A549 (cell line): Measurements from ENCODE around the gene CHPT1. TPM values are rescaled to one million over a fixed set of nuclear protein-coding genes. Genes with fewer than 3 reads are reported as not detected.

Experiments used
- ATAC-seq, 2 experiments: fragments of 200-7000 bp in 1 of 2; fragments of >200 bp in 1 of 2; cut with Nextera tagmentation in 1 of 2; cut with Tn5 transposase in 1 of 2; 3 replicates each; pipeline versions ENCODE4 v1.8.0 to v1.9.1; 2018 to 2020; ENCODE audit warnings: mild to moderate bottlenecking in 1 of 2, moderate library complexity in 1 of 2
- CTCF ChIA-PET: fragments of 300-600 bp; sonication (Branson Sonifier 250); formaldehyde crosslinking; extraction: SDS; loops from one replicate; lab custom pipeline; 2021; ENCODE audit warnings: antibody characterized with exemption, inconsistent platforms; lab: Yijun Ruan, JAX
- POLR2A ChIA-PET: fragments of 350-600 bp; formaldehyde crosslinking; extraction: SDS; loops from one replicate; lab custom pipeline; 2021; ENCODE audit warnings: antibody characterized with exemption, inconsistent platforms; lab: Yijun Ruan, JAX
- DNase-seq, 2 experiments: peaks; one replicate each; pipeline versions ENCODE4 v3.0.0 to v3.0.0-alpha.2; 2011 to 2016; ENCODE audit warnings: low read depth in 1 of 2, low spot score in 1 of 2
- FAIRE-seq: peaks from 2 replicates; lab custom pipeline; 2011; peaks lifted over from hg19 to GRCh38; lab: Jason Lieb, UNC
- H3K27ac ChIP-seq, 2 experiments: fragments of >200 bp; sonication (Bioruptor Twin); formaldehyde crosslinking; 3 replicates each; pipeline ENCODE4 v1.5.1; 2016 to 2017
- H3K4me1 ChIP-seq: fragments of >200 bp; sonication (Bioruptor Twin); formaldehyde crosslinking; 3 replicates; pipeline ENCODE4 v1.6.1; 2016
- H3K4me2 ChIP-seq: fragments of >200 bp; sonication (Bioruptor Twin); formaldehyde crosslinking; 3 replicates; pipeline ENCODE4 v1.6.1; 2016
- H3K4me3 ChIP-seq: fragments of >200 bp; sonication (Bioruptor Twin); formaldehyde crosslinking; 3 replicates; pipeline ENCODE4 v1.5.1; 2016
- H3K9me3 ChIP-seq: fragments of >200 bp; sonication (Bioruptor Twin); formaldehyde crosslinking; 3 replicates; pipeline ENCODE4 v1.6.1; 2016
- FOSL2 ChIP-seq, 2 experiments: fragments of 450-650 bp in 1 of 2; fragments of >200 bp in 1 of 2; sonication (Bioruptor Twin) in 1 of 2; formaldehyde crosslinking; IDR thresholded peaks; 2 replicates each; pipeline versions ENCODE4 v1.5.0 to v1.6.1; 2016 to 2020; ENCODE audit warnings: mild to moderate bottlenecking in 1 of 2, moderate library complexity in 1 of 2
- FOXS1 ChIP-seq: fragments of 250-450 bp; sonication (Bioruptor Pico); IDR thresholded peaks from 2 replicates; pipeline ENCODE4 v1.5.0; 2020; ENCODE audit warnings: mild to moderate bottlenecking, moderate library complexity
- HOXB13 ChIP-seq: fragments of 250-450 bp; sonication (Bioruptor Pico); IDR thresholded peaks from 2 replicates; pipeline ENCODE4 v1.5.0; 2020; ENCODE audit warnings: low read depth, mild to moderate bottlenecking, moderate library complexity
- NFE2L2 ChIP-seq: fragments of 150-350 bp; conservative IDR thresholded peaks from 2 replicates; pipeline ENCODE4 v1.6.1; 2014; ENCODE audit warnings: low read length
- RAD21 ChIP-seq, 2 experiments: fragments of >200 bp in 1 of 2; sonication (Bioruptor Twin) in 1 of 2; formaldehyde crosslinking in 1 of 2; IDR thresholded peaks in 1 of 2; conservative IDR thresholded peaks in 1 of 2; 2 replicates in 1 of 2; 3 replicates in 1 of 2; pipeline ENCODE4 v1.6.1; 2012 to 2018; ENCODE audit warnings: inconsistent platforms in 1 of 2
- RNF2 ChIP-seq: fragments of 200-600 bp; sonication (generic); IDR thresholded peaks from 2 replicates; pipeline ENCODE4 v1.6.1; 2016; ENCODE audit warnings: low read depth, mild to moderate bottlenecking, antibody characterized with exemption, moderate library complexity, borderline replicate concordance
- WGBS: methylation state at CpG from one replicate; pipeline ENCODE4 v1.1.6; 2017; ENCODE audit errors: missing lambda C conversion rate; 5-methylcytosine and 5-hydroxymethylcytosine counted together
- polyA plus RNA-seq, 4 experiments: library from polyadenylated mRNA; depleted of rRNA in 3 of 4; stranded (reverse); fragments of >200 nt; fragmentation: RNase III in 1 of 4; extraction: RNeasy Plus Mini Kit Qiagen cat#74134 plus additional on column Dnase treatment in 1 of 4; gene quantifications; 2 replicates in 3 of 4; 3 replicates in 1 of 4; pipeline ENCODE4 v1.2.3, GENCODE V29; 2011 to 2017
- TF ChIP-seq, protein P1 (sequence below): fragments of 250-450 bp; sonication (Bioruptor Pico); IDR thresholded peaks from 2 replicates; pipeline ENCODE4 v1.5.0; 2021; ENCODE audit warnings: mild to moderate bottlenecking, moderate library complexity, borderline replicate concordance
- TF ChIP-seq, protein P2 (sequence below): fragments of >200 bp; sonication (Bioruptor Twin); formaldehyde crosslinking; IDR thresholded peaks from 3 replicates; pipeline ENCODE4 v1.6.1; 2016
- TF ChIP-seq, protein P3 (sequence below): fragments of 450-650 bp; IDR thresholded peaks from 2 replicates; pipeline ENCODE4 v1.6.1; 2014; ENCODE audit warnings: antibody characterized with exemption
- TF ChIP-seq, protein P4 (sequence below): fragments of 200-600 bp; sonication (generic); IDR thresholded peaks from 2 replicates; pipeline ENCODE4 v1.6.1; 2016; ENCODE audit warnings: antibody characterized with exemption, mild to moderate bottlenecking, moderate library complexity
- TF ChIP-seq, protein P5 (sequence below): IDR thresholded peaks from 2 replicates; pipeline ENCODE4 v1.6.1; 2012

Gene CHPT1
- polyA plus RNA-seq, 2 of the 4 experiments (the other 2 are of a cell fraction), result 52.0 to 102 TPM

DNA sequence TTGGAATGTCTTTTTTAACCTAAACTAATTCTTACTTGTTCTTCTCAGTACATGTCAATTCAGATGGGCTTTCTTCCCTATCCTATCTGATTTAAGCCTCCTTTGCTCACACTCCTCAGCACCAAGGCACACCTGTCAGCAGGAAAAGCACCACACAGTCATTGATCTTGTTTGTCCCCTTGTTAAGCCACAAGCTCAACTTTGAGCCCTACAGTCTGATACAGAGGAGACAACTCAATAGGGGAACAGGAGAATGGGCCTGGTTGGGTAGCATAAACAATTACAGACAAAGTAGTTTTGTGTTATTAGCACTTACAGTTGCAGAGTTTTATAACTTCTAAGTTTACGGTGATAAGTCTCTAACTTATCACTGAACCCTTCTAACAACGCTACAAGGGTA, 71.3 kb downstream of the CHPT1 start:
- 98% methylated on average over 2 of the region's 2 CpGs for WGBS
- ATAC-seq, result no peak
- FAIRE-seq, result no peak
- DNase-seq, result no peak
- TF ChIP-seq NFE2L2, result no peak
- no peak for TF ChIP-seq FOXS1 (CRISPR knock-in tag)
- TF ChIP-seq, protein P1, sequence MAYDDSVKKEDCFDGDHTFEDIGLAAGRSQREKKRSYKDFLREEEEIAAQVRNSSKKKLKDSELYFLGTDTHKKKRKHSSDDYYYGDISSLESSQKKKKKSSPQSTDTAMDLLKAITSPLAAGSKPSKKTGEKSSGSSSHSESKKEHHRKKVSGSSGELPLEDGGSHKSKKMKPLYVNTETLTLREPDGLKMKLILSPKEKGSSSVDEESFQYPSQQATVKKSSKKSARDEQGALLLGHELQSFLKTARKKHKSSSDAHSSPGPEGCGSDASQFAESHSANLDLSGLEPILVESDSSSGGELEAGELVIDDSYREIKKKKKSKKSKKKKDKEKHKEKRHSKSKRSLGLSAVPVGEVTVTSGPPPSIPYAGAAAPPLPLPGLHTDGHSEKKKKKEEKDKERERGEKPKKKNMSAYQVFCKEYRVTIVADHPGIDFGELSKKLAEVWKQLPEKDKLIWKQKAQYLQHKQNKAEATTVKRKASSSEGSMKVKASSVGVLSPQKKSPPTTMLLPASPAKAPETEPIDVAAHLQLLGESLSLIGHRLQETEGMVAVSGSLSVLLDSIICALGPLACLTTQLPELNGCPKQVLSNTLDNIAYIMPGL (CRISPR knock-in tag), result no peak
- TF ChIP-seq, protein P2, sequence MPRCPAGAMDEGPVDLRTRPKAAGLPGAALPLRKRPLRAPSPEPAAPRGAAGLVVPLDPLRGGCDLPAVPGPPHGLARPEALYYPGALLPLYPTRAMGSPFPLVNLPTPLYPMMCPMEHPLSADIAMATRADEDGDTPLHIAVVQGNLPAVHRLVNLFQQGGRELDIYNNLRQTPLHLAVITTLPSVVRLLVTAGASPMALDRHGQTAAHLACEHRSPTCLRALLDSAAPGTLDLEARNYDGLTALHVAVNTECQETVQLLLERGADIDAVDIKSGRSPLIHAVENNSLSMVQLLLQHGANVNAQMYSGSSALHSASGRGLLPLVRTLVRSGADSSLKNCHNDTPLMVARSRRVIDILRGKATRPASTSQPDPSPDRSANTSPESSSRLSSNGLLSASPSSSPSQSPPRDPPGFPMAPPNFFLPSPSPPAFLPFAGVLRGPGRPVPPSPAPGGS, result no peak
- TF ChIP-seq RNF2, result no peak
- no peak overlapping the region for H3K4me3 ChIP-seq
- ChIA-PET CTCF (interaction anchor here (0.8 to 2.6 kb wide), 5 partner anchors 9 to 71 kb away, joined by 3 to 13 read pairs (median 4); partner anchors contain the start of gene GNPTAB), POLR2A (interaction anchor here (1.2 kb wide), 1 partner anchor 62 kb away, joined by 3 read pairs; no protein-coding TSS in a partner anchor)
- H3K27ac ChIP-seq, result no peak overlapping the region
- no peaks in the 10 kb centered on the region for H3K9me3 ChIP-seq
- H3K4me1 ChIP-seq, result no peaks in the 10 kb centered on the region
- no peak overlapping the region for H3K4me2 ChIP-seq

DNA sequence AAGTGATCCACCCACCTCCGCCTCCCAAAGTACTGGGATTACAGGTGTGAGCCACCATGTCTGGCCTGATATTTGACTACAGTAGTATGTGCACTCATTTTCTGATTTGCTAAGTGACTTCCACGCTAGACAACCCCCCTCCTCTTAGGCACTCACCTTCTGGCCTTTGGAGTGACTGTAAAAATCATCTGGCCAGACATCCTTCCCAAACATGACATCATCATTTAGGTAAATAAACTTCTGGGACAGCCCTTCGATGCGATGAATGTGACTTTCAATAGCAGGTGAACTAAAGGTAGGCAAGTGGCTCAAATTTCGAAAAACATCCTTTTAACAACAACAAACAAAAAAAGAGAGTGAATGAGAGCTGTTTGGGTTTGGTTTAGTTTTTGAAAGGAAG, 72.4 kb downstream of the CHPT1 start:
- CTCF ChIA-PET, result interaction anchor here (1.4 to 2.6 kb wide), 5 partner anchors 8 to 70 kb away, joined by 3 to 13 read pairs (median 4); partner anchors contain the start of gene GNPTAB
- H3K4me3 ChIP-seq, result no peak overlapping the region
- 73% methylated on average over 5 of the region's 5 CpGs for WGBS
- no peak for ATAC-seq
- H3K9me3 ChIP-seq, result no peaks in the 10 kb centered on the region
- no peaks in the 10 kb centered on the region for H3K4me1 ChIP-seq
- no peak for TF ChIP-seq RAD21 (conservative IDR thresholded peaks at IDR 0.05 in 1 of 2, IDR thresholded peaks at IDR 0.05 in 1 of 2)
- no peak for TF ChIP-seq FOSL2 (IDR thresholded peaks at IDR 0.05)
- TF ChIP-seq FOSL2 (CRISPR knock-in tag; IDR thresholded peaks at IDR 0.05), result no peak
- TF ChIP-seq, protein P3, sequence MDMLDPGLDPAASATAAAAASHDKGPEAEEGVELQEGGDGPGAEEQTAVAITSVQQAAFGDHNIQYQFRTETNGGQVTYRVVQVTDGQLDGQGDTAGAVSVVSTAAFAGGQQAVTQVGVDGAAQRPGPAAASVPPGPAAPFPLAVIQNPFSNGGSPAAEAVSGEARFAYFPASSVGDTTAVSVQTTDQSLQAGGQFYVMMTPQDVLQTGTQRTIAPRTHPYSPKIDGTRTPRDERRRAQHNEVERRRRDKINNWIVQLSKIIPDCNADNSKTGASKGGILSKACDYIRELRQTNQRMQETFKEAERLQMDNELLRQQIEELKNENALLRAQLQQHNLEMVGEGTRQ, result no peak
- TF ChIP-seq, protein P4, sequence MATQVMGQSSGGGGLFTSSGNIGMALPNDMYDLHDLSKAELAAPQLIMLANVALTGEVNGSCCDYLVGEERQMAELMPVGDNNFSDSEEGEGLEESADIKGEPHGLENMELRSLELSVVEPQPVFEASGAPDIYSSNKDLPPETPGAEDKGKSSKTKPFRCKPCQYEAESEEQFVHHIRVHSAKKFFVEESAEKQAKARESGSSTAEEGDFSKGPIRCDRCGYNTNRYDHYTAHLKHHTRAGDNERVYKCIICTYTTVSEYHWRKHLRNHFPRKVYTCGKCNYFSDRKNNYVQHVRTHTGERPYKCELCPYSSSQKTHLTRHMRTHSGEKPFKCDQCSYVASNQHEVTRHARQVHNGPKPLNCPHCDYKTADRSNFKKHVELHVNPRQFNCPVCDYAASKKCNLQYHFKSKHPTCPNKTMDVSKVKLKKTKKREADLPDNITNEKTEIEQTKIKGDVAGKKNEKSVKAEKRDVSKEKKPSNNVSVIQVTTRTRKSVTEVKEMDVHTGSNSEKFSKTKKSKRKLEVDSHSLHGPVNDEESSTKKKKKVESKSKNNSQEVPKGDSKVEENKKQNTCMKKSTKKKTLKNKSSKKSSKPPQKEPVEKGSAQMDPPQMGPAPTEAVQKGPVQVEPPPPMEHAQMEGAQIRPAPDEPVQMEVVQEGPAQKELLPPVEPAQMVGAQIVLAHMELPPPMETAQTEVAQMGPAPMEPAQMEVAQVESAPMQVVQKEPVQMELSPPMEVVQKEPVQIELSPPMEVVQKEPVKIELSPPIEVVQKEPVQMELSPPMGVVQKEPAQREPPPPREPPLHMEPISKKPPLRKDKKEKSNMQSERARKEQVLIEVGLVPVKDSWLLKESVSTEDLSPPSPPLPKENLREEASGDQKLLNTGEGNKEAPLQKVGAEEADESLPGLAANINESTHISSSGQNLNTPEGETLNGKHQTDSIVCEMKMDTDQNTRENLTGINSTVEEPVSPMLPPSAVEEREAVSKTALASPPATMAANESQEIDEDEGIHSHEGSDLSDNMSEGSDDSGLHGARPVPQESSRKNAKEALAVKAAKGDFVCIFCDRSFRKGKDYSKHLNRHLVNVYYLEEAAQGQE, result no peak
- TF ChIP-seq, protein P5, sequence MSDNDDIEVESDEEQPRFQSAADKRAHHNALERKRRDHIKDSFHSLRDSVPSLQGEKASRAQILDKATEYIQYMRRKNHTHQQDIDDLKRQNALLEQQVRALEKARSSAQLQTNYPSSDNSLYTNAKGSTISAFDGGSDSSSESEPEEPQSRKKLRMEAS, result no peak
- TF ChIP-seq HOXB13 (CRISPR knock-in tag), result no peak
- FAIRE-seq, result no peak
- POLR2A ChIA-PET, result interaction anchor here (1.2 kb wide), 1 partner anchor 61 kb away, joined by 3 read pairs; no protein-coding TSS in a partner anchor
- H3K4me2 ChIP-seq, result no peak overlapping the region
- DNase-seq, result no peak
- no peak overlapping the region for H3K27ac ChIP-seq
